ENCODE measurements around the gene CHD2.

CHD2 gene

DNA sequence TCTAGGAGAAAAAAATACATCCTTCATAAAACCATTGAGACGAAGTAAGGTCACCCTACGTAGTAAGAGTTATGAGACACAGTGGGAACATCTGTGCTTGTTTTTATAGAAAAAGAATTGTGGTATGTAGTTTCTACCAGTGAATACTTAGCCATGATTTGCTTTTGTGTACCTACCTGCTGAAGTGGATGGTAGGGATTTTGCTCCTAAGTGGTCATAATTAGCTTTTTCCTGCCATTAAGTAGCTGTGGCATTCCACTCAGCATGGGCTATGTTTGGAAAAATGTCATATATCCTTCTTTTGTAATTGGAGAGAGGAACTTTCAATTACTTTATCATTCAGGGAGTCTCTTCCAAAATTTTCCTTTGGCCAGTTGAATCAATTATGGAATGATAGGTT lies 63.7 kb downstream of the CHD2 start:
- DNase-seq: no peak

DNA sequence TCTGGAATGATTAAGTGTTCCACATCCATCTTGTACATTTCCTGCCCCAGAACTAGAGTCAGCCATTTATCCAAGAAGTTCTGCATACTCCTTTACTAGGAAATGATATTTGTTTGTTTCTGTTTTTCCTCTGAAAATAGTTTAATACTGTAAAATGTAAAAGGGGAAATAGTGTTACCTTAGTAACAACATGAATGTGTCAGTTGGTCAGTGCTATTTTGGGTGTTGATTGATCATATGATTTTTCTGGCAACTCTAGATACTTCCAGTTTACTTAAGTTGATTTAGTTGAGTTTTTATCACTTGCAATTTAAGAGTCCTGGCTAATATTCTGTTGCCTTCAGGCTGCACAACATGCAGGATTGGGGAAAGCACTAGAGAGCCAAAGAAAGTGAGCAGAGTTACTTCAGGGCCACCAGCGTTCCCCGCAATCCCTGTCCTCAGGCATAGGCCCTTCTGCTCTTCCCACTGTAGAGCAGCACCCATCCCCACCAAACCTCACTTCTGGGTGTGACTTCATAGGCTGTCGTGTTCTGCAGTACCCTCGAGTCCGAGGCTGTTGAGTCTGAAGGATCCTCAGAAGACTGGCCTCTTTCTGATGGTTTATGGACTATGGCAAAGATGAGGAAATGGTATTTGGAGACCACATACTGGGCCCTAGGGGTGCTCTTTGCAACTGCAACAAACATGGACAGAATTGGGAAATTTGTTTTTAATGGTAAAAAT lies 69.0 kb downstream of the CHD2 start:
- DNase-seq: peak; percentile 43 to 64

DNA sequence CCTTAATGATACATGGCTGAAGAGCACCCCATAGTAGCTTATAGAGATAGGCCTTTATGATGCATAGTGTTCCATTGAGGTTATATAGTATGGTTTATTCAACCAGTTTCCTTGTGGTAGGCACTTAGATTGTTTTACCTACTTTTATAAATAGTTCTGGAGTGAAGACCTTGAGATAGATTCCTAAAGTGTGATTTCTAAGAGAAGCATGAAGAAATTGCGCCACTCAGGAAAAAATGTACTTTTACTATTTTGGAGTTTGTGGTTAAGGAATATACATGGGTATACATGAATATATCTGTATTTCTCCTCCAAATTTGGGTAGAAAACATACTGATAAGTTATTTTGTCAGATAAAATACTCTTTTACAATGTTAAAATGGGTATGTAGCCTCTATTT lies 70.5 kb downstream of the CHD2 start:
- DNase-seq: no peak

GRCh38 chr15:92971081-92971480 lies 71.0 kb downstream of the CHD2 start:
- no peak for DNase-seq

- DNase-seq: peak in 1 of 2 donors; percentile 19
Measured at GRCh38 chr15:92971713-92972112, 71.6 kb downstream of the CHD2 start.

DNA sequence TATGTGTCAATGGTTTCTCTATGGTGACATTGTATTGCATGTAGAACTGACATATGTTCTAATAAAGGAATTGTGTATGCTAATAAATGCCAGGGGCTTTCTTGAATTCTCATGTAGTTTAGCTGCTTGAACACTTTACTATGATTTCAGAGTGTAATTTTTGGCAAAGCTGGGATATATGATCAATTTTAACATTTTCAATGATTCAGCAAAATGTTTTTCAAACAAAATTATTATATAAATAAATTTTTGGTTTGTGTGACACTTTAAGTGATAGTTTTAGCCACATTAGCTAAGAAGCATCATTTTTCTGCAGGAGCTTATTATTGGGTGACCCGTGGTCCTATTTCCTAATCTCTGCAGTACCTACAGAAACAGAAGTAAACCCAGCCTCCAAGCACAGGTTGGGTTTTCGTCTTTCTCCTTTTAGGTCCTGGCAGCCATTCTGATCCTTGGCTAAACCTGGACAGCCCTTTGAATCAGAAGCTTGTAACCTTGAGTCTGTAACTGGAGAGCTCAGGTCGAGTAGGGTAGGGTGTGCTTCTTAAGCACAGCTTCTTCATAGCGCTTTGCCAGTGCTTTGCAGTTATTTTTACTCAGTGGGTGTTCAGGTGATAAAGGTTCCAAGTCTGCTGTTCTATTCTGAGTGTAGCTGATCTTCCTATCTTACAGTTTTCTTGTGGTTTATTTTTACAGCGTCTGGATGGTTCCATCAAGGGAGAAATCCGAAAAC lies 74.2 kb downstream of the CHD2 start:
- no peak for DNase-seq

- no peak for DNase-seq
Measured at GRCh38 chr15:92979011-92979701, 79.0 kb downstream of the CHD2 start.

DNA sequence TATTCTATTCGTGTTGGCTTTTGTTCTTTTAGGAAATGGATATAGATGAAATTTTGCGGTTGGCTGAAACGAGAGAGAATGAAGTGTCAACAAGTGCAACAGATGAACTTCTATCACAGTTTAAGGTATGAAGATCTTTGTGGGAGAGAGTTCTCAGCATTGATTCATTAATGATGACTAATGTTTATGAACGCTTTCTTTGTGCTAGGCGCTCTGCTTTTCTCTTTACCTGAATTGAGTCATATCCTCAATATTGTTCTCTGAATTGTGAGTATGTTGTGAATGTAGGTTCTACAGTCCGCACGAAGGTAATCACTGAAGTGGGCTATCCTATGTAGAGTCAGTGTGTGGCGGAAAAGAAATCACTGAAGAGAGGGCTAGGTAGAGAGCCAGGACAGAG lies 81.2 kb downstream of the CHD2 start:
- no peak for DNase-seq

- no peak for DNase-seq
Measured at GRCh38 chr15:92984161-92984560, 84.0 kb downstream of the CHD2 start.

DNA sequence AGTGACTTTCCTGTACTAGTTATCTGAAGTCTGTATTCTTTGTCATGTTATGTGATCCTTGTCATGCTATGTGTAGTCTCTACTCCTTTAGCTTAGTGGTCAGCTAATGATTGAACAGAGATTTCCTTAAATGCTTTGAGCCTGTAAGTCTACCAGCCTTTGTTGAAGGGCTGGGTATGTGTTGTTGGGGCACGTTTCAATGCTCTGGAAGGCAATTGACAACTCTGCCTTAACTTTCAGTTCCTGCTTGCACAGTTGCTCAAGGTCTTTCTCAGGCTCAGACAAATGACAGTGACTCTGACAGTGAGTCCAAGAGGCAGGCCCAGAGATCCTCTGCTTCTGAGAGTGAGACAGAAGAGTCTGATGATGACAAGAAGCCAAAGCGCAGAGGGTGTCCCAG lies 89.3 kb downstream of the CHD2 start:
- DNase-seq: peak; percentile 8 to 14

DNA sequence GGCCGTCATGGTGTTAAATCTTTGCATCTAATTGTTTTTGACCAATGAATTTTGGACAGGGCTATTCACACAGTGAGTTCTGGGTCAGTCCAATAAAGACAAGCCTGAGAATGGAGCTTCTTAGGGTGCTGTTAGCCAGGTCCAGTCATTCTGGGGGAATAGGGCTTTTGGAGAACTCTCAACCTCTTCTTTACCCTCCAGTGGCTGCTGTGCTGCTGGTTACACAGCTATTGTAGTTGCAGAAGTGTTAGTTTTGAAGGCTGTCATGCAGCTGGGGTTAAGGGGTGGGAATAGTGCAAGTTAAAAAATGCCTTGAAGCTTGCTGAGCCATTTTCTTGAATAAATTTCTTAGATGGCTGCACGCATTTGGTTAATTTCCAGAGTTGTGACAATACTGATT lies 89.9 kb downstream of the CHD2 start:
- DNase-seq: no peak

DNA sequence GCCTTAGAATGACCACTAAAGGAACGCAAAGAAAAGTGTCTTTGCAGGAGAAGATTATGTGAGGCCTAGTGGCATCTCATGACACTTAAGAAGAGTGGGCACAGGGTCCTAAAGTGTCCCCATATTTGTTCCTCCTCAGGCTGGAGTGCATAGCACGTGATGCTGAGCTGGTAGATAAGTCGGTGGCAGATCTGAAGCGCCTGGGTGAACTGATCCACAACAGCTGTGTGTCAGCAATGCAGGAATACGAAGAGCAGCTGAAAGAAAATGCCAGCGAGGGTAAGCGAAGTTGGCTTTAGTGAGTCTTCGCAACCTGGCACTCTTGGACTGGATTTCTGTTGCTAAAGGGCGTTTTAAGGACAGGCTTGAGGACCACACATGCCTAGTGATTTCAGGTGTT lies 92.6 kb downstream of the CHD2 start:
- DNase-seq: no peak

DNA sequence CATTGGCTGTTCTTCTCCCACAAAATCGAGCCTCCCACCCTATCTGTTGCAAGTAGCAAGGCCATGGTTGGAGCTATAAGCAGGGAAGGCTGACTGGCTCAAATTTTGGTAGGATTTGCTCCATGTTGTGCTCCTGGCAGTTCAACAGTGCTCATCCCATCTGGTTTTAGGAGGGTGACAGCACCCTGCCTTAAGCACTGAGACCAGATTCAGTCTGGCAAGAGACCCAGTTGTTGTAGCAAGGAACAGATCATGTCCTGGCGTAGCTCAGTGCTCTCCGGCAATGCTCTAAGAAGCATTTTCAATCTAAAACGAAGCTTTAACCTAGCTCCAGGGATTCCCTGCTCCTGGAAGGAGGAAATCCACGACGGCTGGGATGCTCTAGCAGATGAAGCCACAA lies 97.7 kb downstream of the CHD2 start:
- no peak for DNase-seq

- no peak for DNase-seq
Measured at GRCh38 chr15:93001156-93001555, 101.0 kb downstream of the CHD2 start.

DNA sequence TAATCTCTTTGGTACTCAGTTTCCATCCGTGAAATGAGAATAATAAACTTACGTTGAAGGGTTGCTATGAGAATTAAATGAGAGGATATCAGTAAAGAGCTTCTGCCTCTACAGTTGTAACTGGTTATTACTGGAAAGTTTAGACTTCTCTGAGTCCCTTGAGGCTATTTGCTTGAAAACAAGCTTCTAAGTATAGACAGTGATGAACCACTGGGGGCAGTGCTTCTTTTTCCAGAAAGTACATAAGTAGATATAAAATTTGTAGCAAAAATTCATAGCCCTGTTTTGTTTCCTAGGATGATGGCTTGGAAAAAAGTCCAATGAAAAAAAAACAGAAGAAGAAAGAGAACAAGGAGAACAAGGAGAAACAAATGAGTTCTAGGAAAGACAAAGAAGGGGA lies 101.8 kb downstream of the CHD2 start:
- no peak for DNase-seq

GRCh38 chr15:93005133-93005532 lies 105.0 kb downstream of the CHD2 start:
- no peak for DNase-seq

- DNase-seq: no peak
Measured at GRCh38 chr15:93007994-93008393, 107.9 kb downstream of the CHD2 start.

- DNase-seq: no peak
Measured at GRCh38 chr15:93012786-93013185, 112.7 kb downstream of the CHD2 start.

GRCh38 chr15:93017526-93017925 lies 117.4 kb downstream of the CHD2 start:
- peak; percentile 24 to 41 for DNase-seq

DNA sequence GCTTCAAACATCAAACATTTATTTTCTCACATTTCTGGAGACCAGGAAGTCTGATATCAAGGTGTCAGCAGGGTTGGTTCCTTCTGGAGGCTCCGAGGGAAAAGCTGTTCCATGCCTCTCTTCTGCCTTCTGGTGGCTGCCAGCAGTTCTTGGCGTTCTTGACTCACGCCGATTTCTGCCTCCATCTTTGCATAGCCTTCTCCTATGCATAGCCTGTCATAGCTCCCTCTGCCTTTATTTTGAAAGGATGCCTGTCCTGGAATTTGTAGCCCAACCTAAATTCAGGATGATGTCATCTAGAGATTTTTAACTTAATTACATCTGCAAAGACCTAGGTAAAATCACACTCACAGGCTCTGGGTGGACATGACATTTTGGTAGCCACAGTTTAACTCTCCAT lies 118.5 kb downstream of the CHD2 start:
- no peak for DNase-seq

DNA sequence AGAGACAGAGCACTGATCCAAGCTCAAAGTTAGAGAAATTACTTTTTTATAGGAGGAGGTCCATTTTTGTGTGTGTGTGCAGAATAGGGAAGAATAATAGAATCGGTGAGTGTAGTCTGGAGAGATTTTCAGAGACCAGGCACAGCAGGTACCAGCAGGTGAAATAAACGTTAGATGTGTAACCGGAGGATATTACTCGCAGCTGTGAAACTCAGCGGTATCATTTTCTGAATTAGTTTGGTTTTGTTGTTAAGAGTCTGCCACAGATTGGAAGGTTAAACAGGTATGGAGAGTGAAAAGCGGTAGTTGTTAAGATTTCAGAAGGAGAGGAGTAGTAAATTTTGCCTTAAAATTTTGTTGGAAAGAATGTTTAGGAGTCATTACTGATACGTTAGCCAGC lies 119.0 kb downstream of the CHD2 start:
- no peak for DNase-seq

- no peak for DNase-seq
Measured at GRCh38 chr15:93019971-93020370, 119.8 kb downstream of the CHD2 start.

DNA sequence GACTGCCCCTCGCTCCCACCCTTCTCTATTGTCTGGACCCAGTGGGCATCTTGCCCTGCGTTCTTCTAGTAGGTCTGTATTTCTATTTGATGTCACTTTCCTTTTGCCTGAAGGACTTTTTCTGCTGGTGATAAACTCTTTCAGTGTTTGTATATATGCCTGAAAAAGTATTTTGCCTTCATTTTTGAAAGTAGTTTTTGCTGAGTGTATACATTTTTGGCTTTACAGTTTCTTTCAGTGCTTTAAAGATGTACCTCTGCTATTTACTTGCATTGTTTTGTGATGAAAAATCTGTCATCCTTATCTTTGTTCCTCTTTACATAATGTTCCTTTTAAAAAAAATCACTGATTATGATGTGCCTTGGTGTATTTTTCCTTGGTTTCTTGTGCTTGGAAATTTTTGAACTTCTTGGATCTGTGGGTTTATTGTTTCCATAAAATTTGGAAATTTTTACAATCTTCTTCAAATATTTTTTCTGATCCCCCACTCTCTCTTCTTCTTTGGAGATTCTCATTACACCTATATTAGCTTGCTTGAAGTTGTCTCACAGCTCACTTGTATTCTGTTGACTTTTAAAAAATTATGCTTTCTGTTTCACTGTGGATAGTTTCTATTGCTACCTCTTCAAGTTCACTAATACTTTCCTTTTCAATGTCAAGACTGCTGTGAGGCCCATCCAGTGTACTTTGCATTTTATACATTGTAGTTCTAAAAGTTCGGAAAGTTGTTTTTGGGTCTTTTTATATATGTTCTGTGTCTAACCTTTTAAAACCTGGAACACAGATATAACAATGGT lies 121.0 kb downstream of the CHD2 start:
- DNase-seq: no peak
